Vagina (tissue), 2 donors: ENCODE results near the gene OTOP1. TPM values are rescaled to one million over a fixed set of nuclear protein-coding genes. Genes with fewer than 3 reads are reported as not detected.
"Not testable (repeated sequence)": the region's sequence is repeated elsewhere in the genome, so short reads cannot be mapped to it uniquely, and the experiment has no call there.

Experiments used
- DNase-seq, 2 donors: peaks; one replicate each; pipeline ENCODE4 v3.0.0-alpha.2; 2017; ENCODE audit errors: extremely low spot score in 2 of 2
- H3K27ac ChIP-seq: fragments of 200-600 bp; sonication (generic); one replicate; pipeline ENCODE4 v1.5.1; 2019
- H3K27me3 ChIP-seq: fragments of 200-600 bp; sonication (generic); one replicate; pipeline ENCODE4 v1.5.1; 2019
- H3K36me3 ChIP-seq, 2 donors: fragments of 200-600 bp; sonication (generic); one replicate each; pipeline ENCODE4 v1.5.1; 2017 to 2019
- H3K4me1 ChIP-seq: fragments of 200-600 bp; sonication (generic); one replicate; pipeline ENCODE4 v1.5.1; 2019
- H3K4me3 ChIP-seq, 2 donors: fragments of 200-600 bp; sonication (generic); 1 replicate in 1 of 2; 2 replicates in 1 of 2; pipeline ENCODE4 v1.5.1; 2016 to 2019
- H3K9me3 ChIP-seq: fragments of 200-600 bp; sonication (generic); one replicate; pipeline ENCODE4 v1.5.1; 2019
- POLR2A ChIP-seq, 2 donors: fragments of 450-650 bp; IDR thresholded peaks; one replicate each; pipeline ENCODE4 v1.6.1; 2017; ENCODE audit warnings: antibody characterized with exemption in 2 of 2, mild to moderate bottlenecking in 2 of 2, moderate library complexity in 2 of 2
- POLR2AphosphoS5 ChIP-seq, 2 donors: sonication (generic); formaldehyde crosslinking; IDR thresholded peaks; one replicate each; pipeline ENCODE4 v1.9.0; 2017; ENCODE audit warnings: antibody characterized with exemption in 2 of 2, mild to moderate bottlenecking in 2 of 2, low read depth in 1 of 2; ENCODE audit not compliant: insufficient read depth in 1 of 2
- intact Hi-C: fragments of 100-400 bp; cut with DNase I; formaldehyde crosslinking; loops from one replicate; pipeline ENCODE4 v1.15.1; 2023
- total RNA-seq: library from RNA; depleted of rRNA; stranded (reverse); fragments of >200 nt; gene quantifications from one replicate; pipeline ENCODE4 v1.2.3, GENCODE V29; 2016
- TF ChIP-seq, protein P1 (sequence below), 3 experiments: fragments of 450-650 bp in 2 of 3; fragments of 200-600 bp in 1 of 3; sonication (generic) in 1 of 3; IDR thresholded peaks; one replicate each; pipeline ENCODE4 v1.5.1; 2017 to 2019; ENCODE audit warnings: antibody characterized with exemption in 3 of 3, mild to moderate bottlenecking in 2 of 3, moderate library complexity in 2 of 3

OTOP1 gene
- total RNA-seq, 1 donor from 2014 or later = not detected

- no peaks in the 10 kb centered on the region for H3K4me1 ChIP-seq
- TF ChIP-seq POLR2AphosphoS5 (IDR thresholded peaks at IDR 0.05; ENCODE audit: insufficient read depth in 1 of 2, low read depth in 1 of 2) (no peak), POLR2A (IDR thresholded peaks at IDR 0.05) (no peak)
- TF ChIP-seq, protein P1, sequence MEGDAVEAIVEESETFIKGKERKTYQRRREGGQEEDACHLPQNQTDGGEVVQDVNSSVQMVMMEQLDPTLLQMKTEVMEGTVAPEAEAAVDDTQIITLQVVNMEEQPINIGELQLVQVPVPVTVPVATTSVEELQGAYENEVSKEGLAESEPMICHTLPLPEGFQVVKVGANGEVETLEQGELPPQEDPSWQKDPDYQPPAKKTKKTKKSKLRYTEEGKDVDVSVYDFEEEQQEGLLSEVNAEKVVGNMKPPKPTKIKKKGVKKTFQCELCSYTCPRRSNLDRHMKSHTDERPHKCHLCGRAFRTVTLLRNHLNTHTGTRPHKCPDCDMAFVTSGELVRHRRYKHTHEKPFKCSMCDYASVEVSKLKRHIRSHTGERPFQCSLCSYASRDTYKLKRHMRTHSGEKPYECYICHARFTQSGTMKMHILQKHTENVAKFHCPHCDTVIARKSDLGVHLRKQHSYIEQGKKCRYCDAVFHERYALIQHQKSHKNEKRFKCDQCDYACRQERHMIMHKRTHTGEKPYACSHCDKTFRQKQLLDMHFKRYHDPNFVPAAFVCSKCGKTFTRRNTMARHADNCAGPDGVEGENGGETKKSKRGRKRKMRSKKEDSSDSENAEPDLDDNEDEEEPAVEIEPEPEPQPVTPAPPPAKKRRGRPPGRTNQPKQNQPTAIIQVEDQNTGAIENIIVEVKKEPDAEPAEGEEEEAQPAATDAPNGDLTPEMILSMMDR (IDR thresholded peaks at IDR 0.05) = no peak
- H3K9me3 ChIP-seq = no peaks in the 10 kb centered on the region
- no peak overlapping the region for H3K4me3 ChIP-seq
- H3K27me3 ChIP-seq = no peaks in the 10 kb centered on the region
- DNase-seq = no peak
- intact Hi-C loops = no loop called here
- no peak overlapping the region for H3K27ac ChIP-seq
- no peaks in the 10 kb centered on the region for H3K36me3 ChIP-seq
These were observed 22.4 kb downstream of the OTOP1 start for GRCh38 chr4:4204401-4204745.

GRCh38 chr4:4203688-4204400 is 22.9 kb downstream of the OTOP1 start:
- Histone ChIP-seq H3K36me3 (no peaks in the 10 kb centered on the region), H3K9me3 (no peaks in the 10 kb centered on the region), H3K27ac (peak overlapping the region; percentile 27), H3K4me3 (no peak overlapping the region), H3K4me1 (no peaks in the 10 kb centered on the region), H3K27me3 (no peaks in the 10 kb centered on the region)
- no peak for DNase-seq
- no peak for TF ChIP-seq POLR2A (IDR thresholded peaks at IDR 0.05)
- TF ChIP-seq, protein P1 (IDR thresholded peaks at IDR 0.05) = no peak
- TF ChIP-seq POLR2AphosphoS5 (IDR thresholded peaks at IDR 0.05; ENCODE audit: insufficient read depth in 1 of 2, low read depth in 1 of 2) = no peak
- intact Hi-C loops = no loop called here

DNA sequence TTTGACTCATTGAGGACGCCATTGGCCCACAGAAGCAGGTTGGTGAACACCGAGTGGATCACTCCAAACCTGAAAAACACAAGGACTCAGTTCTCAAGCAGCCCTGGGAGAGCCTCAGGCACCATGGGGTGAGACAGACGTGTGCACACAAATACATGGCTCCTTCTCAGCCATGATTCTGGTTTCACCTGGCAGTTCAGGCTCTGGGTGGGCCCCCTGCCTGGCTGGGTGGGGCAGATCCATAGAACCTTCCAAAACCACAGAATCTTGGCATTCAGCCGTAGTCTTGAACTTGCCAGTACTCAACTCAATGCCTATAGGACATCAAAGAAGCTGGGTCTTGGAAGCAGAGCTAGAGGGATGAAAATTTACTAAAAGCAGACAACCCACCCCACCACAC is 24.2 kb downstream of the OTOP1 start:
- Histone ChIP-seq H3K4me3 (no peak overlapping the region), H3K4me1 (no peaks in the 10 kb centered on the region), H3K27me3 (no peaks in the 10 kb centered on the region), H3K36me3 (no peaks in the 10 kb centered on the region), H3K9me3 (no peaks in the 10 kb centered on the region), H3K27ac (no peak overlapping the region)
- intact Hi-C loops = no loop called here
- DNase-seq = no peak
- TF ChIP-seq, protein P1 (IDR thresholded peaks at IDR 0.05) = no peak
- no peak for TF ChIP-seq POLR2A (IDR thresholded peaks at IDR 0.05)
- no peak for TF ChIP-seq POLR2AphosphoS5 (IDR thresholded peaks at IDR 0.05; ENCODE audit: insufficient read depth in 1 of 2, low read depth in 1 of 2)

- H3K4me1 ChIP-seq = no peaks in the 10 kb centered on the region
- H3K9me3 ChIP-seq = no peaks in the 10 kb centered on the region
- no peaks in the 10 kb centered on the region for H3K36me3 ChIP-seq
- DNase-seq = no peak
- H3K27me3 ChIP-seq = no peaks in the 10 kb centered on the region
- H3K27ac ChIP-seq = no peak overlapping the region
- H3K4me3 ChIP-seq = no peak overlapping the region
- intact Hi-C loops = no loop called here
- TF ChIP-seq POLR2AphosphoS5 (IDR thresholded peaks at IDR 0.05; ENCODE audit: insufficient read depth in 1 of 2, low read depth in 1 of 2) (no peak), POLR2A (IDR thresholded peaks at IDR 0.05) (no peak)
- TF ChIP-seq, protein P1 (IDR thresholded peaks at IDR 0.05) = no peak
These were observed 26.1 kb downstream of the OTOP1 start for GRCh38 chr4:4200624-4201023.

DNA sequence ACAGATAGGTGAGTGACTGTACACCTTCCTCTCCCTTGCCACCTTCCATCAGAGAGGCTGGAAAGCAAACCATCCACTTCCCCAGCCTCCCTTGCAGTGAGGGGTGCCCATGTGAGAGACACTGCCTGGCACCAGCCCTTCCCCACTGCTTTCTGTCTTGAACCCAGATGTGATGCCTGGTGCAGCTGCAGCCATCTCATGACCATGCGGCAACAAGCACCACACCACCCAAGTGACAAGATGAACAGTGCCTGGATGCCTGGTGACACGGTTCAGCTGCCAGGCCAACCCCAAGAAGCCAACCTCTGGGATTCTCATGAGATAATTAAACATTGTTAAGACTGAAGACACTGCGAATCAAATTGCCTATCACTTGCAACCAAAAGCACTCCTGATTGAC is 31.4 kb downstream of the OTOP1 start:
- intact Hi-C loops = no loop called here
- Histone ChIP-seq H3K4me1 (no peaks in the 10 kb centered on the region), H3K36me3 (no peaks in the 10 kb centered on the region), H3K9me3 (no peaks in the 10 kb centered on the region), H3K27ac (no peak overlapping the region), H3K27me3 (no peaks in the 10 kb centered on the region), H3K4me3 (no peak overlapping the region)
- DNase-seq = no peak
- TF ChIP-seq, protein P1 (IDR thresholded peaks at IDR 0.05) = no peak
- no peak for TF ChIP-seq POLR2AphosphoS5 (IDR thresholded peaks at IDR 0.05; ENCODE audit: insufficient read depth in 1 of 2, low read depth in 1 of 2)
- no peak for TF ChIP-seq POLR2A (IDR thresholded peaks at IDR 0.05)

DNA sequence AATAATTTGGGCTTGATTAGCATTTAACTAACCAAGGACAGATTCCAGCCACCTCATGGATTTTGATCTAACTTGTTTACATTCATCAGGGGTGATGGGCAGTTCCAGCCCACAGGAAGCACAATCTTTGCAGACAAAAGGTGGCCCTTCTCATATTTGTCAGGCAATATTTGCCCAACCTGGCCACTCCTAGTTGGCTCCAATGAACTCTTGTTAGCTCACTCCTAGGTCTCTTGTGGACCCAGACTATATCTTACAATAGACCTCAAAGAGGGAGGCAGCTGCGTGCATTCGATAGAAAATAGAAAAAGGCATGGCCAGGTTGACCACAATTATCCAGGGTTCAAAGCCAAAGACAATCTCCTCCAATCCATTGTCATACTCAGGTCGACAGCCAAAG is 38.2 kb downstream of the OTOP1 start:
- intact Hi-C loops, DNase-seq: not testable (repeated sequence)

More for the DNA sequence above, 38.2 kb downstream of the OTOP1 start:
- not testable (repeated sequence) for H3K4me3 ChIP-seq, H3K4me1 ChIP-seq, H3K36me3 ChIP-seq, H3K9me3 ChIP-seq, H3K27me3 ChIP-seq, H3K27ac ChIP-seq
